Activated CD4-positive, CD25-positive, alpha-beta regulatory T cell (primary cell): ENCODE measurements around the gene PAM.
"Not testable (repeated sequence)": the region's sequence is repeated elsewhere in the genome, so short reads cannot be mapped to it uniquely, and the experiment has no call there.

Experiments used
- DNase-seq, 4 experiments: peaks; one replicate each; lab custom pipeline; 2025; lab: John Stamatoyannopoulos, UW

Gene PAM

GRCh38 chr5:102751903-102752376, 3.2 kb upstream of the PAM start:
- DNase-seq: not testable (repeated sequence)

GRCh38 chr5:102753889-102754766, 977 bp upstream of the PAM start:
- no peak for DNase-seq

DNA sequence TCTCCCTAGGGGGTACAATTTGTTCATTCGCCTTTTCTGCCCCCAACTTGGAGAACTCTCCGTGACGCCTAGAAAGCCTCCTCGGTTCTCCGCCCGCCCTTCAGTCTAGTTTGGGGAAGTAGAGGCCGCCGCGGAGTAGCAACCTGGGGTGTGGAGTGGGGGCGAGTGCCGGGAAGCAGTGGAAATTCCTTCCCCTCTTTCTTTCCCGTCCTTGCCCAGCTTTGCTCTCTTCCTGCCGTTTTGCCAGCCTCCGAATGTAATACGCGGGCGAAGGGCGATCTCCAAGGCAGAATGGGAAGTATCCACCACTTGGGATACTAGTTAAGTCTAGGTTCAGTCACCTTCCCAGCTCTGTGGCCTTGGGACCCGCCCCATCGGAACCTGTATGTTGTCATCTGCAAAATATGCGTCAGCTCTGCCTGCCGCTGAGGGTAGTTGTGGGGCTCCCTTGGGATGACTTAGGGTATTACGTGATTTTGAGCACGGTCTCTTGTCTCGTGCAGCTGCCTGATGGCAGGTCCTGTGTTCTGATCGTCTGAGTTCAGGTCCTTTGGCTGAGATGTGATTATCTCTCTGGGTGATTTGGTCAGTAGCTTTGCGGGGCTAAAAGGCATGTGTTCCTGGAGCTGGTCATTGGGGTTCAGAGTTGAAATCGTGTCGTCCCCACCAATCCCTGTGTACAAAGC, 724 bp downstream of the PAM start:
- DNase-seq: peak; percentile 8 to 51 (median 16)

- no peak for DNase-seq
Measured at GRCh38 chr5:102758576-102758975, 3.5 kb downstream of the PAM start.

DNA sequence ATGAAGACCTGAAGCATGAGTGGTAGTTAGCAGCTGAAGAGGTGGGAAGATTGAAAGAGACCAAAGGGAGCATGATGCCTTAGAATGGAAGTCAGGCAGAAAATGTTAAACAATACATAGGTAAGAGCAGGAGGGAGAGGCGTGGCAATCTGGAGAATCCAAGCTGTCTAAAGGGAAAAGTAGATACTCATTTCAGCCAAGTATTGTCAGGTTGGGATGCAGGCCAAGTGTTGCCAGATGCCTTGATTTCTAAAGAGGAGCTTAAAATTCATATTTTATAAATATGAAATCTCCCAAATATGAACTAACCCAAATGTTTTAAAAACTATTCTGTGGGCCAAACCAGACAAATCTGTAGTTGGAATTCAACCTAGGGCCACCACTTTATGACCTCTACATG, 4.2 kb downstream of the PAM start:
- DNase-seq: no peak

- DNase-seq: no peak
Measured at GRCh38 chr5:102759700-102760099, 4.6 kb downstream of the PAM start.

- no peak for DNase-seq
Measured at GRCh38 chr5:102760815-102761214, 5.7 kb downstream of the PAM start.

DNA sequence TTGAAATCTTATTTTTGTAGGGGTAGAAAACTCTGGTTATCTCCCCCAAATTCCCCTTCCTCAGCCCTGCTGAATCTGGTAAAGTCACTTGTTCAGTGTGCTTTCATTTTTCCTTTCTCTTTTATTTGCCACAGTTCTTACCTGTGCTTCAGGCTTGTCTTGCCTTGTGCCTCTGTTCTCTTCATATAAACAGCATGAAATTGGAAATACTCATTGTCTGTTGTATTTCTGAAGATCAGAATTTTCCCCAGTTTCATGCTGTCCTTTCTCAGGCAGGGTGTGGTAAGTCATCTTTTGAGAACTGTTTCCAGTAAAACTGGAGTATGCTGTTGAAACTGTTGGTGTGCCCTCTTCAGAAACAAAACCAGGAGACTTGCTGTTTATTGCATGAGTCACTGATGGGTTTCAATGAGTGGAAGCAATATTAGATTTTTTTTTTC, 7.0 kb downstream of the PAM start:
- DNase-seq: no peak

DNA sequence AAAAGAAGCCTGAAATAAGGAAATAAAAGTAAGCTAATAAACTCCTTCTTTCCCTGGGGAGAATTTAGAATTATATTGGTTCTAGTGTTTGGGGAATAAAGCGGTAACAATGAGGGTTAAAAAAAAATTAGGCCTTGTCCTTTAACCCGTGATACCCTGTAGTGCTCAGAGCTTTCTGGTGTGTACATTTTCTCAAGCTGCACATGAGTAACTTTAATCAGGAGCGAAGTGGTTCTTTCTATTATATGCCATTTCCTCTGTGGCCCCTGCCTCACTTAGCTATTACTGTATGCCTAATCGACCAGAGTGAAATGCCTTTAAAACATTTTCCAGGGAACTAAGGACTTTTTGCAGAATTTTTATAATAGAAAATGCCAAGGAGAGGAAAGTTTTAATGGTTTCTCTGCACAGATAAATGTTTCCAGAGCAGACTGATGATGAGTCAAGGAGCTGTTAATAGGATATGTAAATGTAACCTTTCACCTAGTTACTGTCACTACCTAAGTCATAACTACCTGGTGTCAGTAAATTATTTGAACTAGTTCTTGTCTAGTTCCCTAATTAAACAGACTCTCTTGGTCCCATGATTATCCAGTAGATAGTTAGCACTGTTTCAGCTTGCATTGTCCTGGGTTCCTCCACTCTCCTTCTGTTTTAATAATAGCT, 7.6 kb downstream of the PAM start:
- DNase-seq: no peak

DNA sequence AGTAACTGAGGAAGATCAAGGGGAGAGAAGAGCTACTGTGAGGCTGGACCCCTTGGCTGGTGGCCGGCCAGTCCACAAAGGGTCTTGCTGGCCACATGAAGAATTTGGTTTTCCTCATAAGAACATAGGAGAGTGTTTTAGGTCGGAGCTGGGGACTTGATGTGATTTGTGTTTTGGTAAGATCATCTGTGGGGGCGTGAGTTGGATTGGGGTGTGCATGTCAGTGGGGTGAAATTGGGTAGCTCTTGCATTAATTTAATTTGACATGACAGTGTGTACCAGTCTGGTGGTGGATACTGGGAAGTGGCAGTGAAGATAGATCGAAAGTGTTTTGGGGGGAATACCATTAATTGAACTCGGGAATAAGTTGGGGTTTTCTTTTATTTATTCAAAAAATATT, 8.6 kb downstream of the PAM start:
- DNase-seq: no peak

- no peak for DNase-seq
Measured at GRCh38 chr5:102764381-102765004, 9.4 kb downstream of the PAM start.

DNA sequence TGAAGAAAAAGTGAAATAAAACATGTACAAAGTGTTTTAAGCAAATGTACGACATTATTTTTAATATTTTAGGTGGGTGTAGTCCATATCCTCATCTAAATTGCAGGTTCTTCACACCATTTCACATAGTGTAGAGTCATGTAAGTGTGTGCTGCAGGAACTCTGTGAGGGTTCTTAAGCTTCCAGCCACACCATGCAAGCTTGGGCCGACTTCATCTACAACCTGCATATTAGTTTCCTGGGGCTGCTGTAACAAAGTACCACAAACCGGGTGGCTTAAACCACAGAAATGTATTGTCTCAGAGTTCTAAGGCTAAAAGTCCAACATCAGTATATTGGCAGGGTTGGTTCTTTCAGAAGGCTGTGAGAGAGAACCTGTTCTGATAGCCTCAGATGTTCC, 10.2 kb downstream of the PAM start:
- DNase-seq: no peak

GRCh38 chr5:102766295-102767090, 11.4 kb downstream of the PAM start:
- no peak for DNase-seq

- DNase-seq: no peak
Measured at GRCh38 chr5:102767862-102768261, 12.8 kb downstream of the PAM start.

GRCh38 chr5:102770803-102771202, 15.7 kb downstream of the PAM start:
- DNase-seq: no peak

DNA sequence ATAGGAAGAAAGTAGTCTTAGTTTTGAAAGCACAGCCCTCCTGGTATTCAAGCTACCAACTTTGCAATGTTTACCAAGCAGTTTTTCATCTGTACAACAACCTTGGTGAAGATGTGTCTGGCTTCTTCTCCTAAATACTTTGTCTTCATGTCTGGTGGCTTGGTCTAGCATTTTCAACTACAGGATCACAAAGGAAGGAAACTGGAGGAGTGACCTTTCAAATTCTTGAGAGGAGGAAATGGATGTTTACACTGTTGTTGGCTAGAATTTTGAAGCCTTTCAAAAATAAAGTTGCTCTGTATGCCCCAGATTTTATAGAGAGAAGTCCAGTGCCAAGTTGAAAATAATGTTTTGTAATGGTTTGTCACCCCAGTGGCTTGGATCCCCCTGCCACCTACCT, 16.3 kb downstream of the PAM start:
- DNase-seq: no peak

DNA sequence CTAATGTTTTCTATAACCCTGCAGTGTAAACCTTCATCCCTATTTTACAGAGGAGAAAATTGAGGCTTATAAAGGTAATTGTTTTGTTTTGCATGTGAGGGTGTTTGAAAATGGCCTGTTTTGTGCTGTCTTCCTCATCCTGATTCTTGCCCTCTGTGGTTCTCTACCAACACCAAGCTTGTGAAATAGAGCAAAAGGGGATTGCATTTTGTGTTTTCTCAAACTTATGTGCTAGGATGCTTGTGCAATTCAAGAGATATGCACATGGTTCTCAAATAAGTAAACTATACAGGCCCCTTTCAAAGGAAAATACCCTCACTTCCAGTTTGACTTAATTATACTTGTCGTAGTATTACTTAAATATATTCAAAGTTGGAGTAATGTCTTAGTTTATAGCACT, 17.2 kb downstream of the PAM start:
- no peak for DNase-seq

- no peak for DNase-seq
Measured at GRCh38 chr5:102773133-102773532, 18.0 kb downstream of the PAM start.

GRCh38 chr5:102775756-102776155, 20.7 kb downstream of the PAM start:
- not testable (repeated sequence) for DNase-seq

DNA sequence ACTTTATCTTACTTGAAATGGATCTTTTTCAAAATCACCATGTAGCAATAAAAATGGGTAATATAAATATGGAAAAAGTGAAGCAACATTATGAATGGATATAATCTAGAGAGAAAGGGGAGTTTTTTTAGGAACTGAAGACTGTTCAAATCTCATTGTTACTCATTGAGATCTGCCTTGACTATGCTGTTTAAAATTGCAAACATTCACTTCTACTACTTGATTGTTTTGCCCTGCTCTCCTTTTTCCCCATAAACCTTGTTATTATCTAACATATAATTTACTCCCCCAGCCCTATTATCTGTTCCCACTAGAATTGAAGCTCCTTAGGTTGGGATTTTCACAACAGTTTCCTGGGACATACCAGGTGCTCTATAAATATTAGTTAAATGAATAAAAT, 22.0 kb downstream of the PAM start:
- DNase-seq: no peak

GRCh38 chr5:102778478-102778877, 23.4 kb downstream of the PAM start:
- no peak for DNase-seq
